Measurements from ENCODE around the gene ITPR1. TPM values are rescaled to one million over a fixed set of nuclear protein-coding genes. Genes with fewer than 3 reads are reported as not detected.

The ITPR1 gene
- total and polyA plus RNA-seq, 12 donors, result 9.7 to 40.3 (median 18.8) TPM

DNA sequence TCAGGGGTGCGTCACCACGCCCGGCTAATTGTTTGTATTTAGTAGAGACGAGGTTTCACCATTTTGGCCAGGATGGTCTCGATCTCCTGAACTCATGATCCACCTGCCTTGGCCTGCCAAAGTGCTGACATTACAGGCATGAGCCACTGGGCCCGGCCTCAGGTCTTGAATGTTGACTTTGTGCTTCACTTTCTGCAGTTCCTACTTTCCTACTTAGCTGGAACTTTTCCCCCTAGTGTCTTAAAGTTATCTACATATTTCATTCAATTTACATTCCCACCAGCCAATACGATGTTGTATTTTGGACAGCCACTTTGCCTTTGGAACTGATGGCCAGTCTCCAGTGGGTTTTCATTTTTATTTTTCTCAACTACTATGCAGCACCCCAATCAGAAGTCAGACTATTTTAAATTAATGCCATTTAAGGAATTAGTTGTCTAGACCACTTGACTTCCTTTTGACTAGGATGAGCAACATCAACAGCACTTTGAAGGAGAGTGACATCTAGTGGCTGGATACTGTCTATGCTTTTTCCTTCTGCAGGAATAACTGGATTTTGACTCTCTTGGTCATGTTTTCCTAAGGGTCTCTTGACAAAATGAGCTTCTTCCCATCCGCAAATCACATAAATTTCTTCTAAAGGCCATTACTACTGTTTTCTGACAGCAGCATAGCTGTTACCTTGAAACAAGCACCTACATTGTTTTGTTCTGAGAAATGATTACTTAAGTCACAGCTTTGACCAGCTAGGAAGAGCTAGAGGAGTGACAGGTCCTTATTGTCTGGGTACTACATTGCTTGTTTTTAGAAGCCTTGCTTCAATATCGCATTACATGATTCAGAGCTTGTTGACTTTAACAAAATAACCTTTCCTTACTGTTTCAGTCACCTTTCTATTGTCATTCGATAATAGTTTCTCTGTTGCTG is 140.2 kb downstream of the ITPR1 start:
- H3K9me3 ChIP-seq, result no peaks in the 10 kb centered on the region
- peak in 1 of 2 donors; percentile 24 for DNase-seq
- H3K36me3 ChIP-seq, result peaks cover 0 to 18% (median 0%) of the 10 kb centered on the region in 9 donors
- H3K27ac ChIP-seq, result peak overlapping the region in 1 of 10 donors; percentile 1
- peaks cover 0 to 8% (median 0%) of the 10 kb centered on the region in 9 donors for H3K4me1 ChIP-seq
- no peaks in the 10 kb centered on the region for H3K27me3 ChIP-seq
- WGBS, 2 donors, result 73 to 78% methylated on average over 10 of the region's 10 CpGs
- peak in 6 of 8 donors; percentile 42 to 88 (median 76) for ATAC-seq
- H3K4me3 ChIP-seq, result no peak overlapping the region
- TF ChIP-seq, protein P1, sequence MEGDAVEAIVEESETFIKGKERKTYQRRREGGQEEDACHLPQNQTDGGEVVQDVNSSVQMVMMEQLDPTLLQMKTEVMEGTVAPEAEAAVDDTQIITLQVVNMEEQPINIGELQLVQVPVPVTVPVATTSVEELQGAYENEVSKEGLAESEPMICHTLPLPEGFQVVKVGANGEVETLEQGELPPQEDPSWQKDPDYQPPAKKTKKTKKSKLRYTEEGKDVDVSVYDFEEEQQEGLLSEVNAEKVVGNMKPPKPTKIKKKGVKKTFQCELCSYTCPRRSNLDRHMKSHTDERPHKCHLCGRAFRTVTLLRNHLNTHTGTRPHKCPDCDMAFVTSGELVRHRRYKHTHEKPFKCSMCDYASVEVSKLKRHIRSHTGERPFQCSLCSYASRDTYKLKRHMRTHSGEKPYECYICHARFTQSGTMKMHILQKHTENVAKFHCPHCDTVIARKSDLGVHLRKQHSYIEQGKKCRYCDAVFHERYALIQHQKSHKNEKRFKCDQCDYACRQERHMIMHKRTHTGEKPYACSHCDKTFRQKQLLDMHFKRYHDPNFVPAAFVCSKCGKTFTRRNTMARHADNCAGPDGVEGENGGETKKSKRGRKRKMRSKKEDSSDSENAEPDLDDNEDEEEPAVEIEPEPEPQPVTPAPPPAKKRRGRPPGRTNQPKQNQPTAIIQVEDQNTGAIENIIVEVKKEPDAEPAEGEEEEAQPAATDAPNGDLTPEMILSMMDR (IDR thresholded peaks at IDR 0.05), result peak; percentile 81 to 93 (median 88)
- intact Hi-C loops (cut with DNase I), result loop anchor here (1.0 to 10.0 kb wide), 7 partner anchors 139 to 283 kb away; partner anchors contain the start of genes ITPR1 (in 7 of the 10) and SUMF1 (in 2 of the 10)

DNA sequence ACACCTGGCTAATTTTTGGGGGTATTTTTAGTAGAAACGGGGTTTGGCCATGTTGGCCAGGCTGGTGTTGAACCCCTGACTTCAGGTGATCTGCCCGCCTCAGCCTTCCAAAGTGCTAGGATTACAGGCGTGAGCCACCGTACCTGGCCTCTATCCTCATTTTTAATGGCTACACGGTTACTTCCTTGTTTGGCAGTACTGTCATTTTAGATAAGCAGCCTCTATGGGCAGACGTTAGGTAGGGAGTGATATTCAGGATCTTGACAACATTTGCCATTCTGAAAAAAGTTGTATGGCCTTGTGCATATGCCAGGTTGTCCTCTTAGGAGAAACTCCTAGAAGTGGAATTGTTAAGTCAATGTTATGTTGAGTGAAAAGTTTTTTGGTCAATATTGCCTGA is 141.7 kb downstream of the ITPR1 start:
- DNase-seq (no peak), ATAC-seq (no peak)
- peaks cover 0 to 8% (median 0%) of the 10 kb centered on the region in 9 donors for H3K4me1 ChIP-seq
- no peak overlapping the region for H3K27ac ChIP-seq
- H3K27me3 ChIP-seq, result no peaks in the 10 kb centered on the region
- peaks cover 0 to 14% (median 0%) of the 10 kb centered on the region in 9 donors for H3K36me3 ChIP-seq
- 82 to 85% methylated on average over 6 of the region's 6 CpGs for WGBS, 2 donors
- H3K4me3 ChIP-seq, result no peak overlapping the region
- no peaks in the 10 kb centered on the region for H3K9me3 ChIP-seq
- TF ChIP-seq, protein P1 (IDR thresholded peaks at IDR 0.05), result no peak
- intact Hi-C loops (cut with DNase I), result loop anchor here in 8 of 10 donors (2.0 to 10.0 kb wide), 5 partner anchors 140 to 284 kb away; partner anchors contain the start of genes ITPR1 (in 6 of the 8) and SUMF1 (in 2 of the 8)

DNA sequence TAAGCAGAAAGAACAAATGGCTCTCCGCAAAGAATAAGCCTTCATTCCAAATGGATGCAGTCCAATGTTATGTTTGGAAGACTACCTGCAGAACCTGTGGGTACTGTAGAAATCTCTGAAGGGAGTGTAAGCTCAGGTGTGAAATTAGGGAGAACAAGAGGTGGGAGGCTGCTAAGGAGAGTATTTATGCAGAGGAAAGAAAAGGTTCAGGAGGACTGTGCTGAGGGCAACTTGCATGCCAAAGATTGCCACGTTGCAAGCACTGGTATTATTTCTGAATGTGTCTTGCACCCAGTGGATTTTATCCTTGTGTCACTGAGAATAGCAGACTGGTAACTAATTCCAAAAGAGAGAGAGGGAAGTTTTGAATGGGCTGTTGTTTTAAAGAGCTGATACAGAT is 144.1 kb downstream of the ITPR1 start:
- 76% methylated on average over 2 of the region's 2 CpGs for WGBS, 2 donors
- Histone ChIP-seq H3K4me3 (no peak overlapping the region), H3K9me3 (no peaks in the 10 kb centered on the region), H3K27me3 (no peaks in the 10 kb centered on the region), H3K27ac (no peak overlapping the region), H3K4me1 (peaks cover 0 to 8% (median 0%) of the 10 kb centered on the region in 9 donors), H3K36me3 (peaks cover 0 to 36% (median 3%) of the 10 kb centered on the region in 9 donors)
- no peak for ATAC-seq
- TF ChIP-seq, protein P1 (IDR thresholded peaks at IDR 0.05), result no peak
- intact Hi-C loops (cut with DNase I), result loop anchor here in 5 of 10 donors (10.0 kb wide), 2 partner anchors 142 to 172 kb away; partner anchors contain the start of genes ITPR1 (in 4 of the 5) and SUMF1 (in 2 of the 5)
- DNase-seq, result no peak

DNA sequence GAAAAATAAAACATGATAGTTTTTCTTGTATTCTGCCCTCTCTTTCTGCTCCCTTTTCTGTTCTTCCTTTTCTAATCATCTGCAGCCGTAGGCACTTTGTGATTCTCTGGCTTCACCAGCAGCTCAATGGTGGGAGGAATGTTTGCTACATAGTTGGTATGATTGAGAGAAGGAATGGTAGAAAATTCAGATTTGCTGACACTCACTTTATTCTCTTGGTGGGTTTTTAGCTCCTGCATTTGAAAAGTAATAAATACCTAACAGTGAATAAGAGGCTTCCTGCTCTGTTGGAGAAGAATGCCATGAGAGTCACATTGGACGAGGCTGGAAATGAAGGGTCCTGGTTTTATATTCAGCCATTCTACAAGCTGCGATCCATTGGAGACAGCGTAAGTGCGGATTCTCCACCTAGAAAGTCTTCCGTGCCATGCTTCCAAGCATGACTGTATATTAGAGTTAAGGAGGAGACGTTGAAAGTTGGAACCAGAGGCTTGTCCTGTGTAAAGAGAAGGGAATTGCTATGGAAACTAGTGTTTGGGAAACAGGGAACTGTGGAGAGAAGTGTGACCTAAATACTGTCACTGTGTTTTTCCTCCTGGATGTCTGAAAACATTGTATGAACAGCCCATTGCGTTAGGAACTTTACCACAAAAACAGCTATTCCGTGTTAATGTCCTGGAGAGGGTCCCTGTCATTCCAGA is 148.9 kb downstream of the ITPR1 start:
- DNase-seq (no peak), ATAC-seq (no peak)
- Histone ChIP-seq H3K4me1 (no peaks in the 10 kb centered on the region), H3K27me3 (no peaks in the 10 kb centered on the region), H3K36me3 (peaks cover 0 to 79% (median 11%) of the 10 kb centered on the region in 9 donors), H3K4me3 (no peak overlapping the region), H3K27ac (no peak overlapping the region), H3K9me3 (no peaks in the 10 kb centered on the region)
- intact Hi-C loops (cut with DNase I), result no loop called here
- TF ChIP-seq, protein P1 (IDR thresholded peaks at IDR 0.05), result no peak
- 95% methylated on average over 9 of the region's 9 CpGs for WGBS, 2 donors

Data from heart right ventricle (tissue), 16 donors.